A549 treated with AZD9567 at 1 μM for 4 hours (cell line): Measurements from ENCODE around the gene BOLL. TPM values are rescaled to one million over a fixed set of nuclear protein-coding genes. Genes with fewer than 3 reads are reported as not detected.

Experiments used
- total RNA-seq: library from RNA; stranded (reverse); fragments of 200-300 nt; extraction: Qiagen RNA extraction; gene quantifications from 5 replicates; pipeline ENCODE4 v1.2.3, GENCODE V29; 2022; ENCODE audit not compliant: insufficient read depth

Gene BOLL
- total RNA-seq = not detected in 5 replicates

DNA sequence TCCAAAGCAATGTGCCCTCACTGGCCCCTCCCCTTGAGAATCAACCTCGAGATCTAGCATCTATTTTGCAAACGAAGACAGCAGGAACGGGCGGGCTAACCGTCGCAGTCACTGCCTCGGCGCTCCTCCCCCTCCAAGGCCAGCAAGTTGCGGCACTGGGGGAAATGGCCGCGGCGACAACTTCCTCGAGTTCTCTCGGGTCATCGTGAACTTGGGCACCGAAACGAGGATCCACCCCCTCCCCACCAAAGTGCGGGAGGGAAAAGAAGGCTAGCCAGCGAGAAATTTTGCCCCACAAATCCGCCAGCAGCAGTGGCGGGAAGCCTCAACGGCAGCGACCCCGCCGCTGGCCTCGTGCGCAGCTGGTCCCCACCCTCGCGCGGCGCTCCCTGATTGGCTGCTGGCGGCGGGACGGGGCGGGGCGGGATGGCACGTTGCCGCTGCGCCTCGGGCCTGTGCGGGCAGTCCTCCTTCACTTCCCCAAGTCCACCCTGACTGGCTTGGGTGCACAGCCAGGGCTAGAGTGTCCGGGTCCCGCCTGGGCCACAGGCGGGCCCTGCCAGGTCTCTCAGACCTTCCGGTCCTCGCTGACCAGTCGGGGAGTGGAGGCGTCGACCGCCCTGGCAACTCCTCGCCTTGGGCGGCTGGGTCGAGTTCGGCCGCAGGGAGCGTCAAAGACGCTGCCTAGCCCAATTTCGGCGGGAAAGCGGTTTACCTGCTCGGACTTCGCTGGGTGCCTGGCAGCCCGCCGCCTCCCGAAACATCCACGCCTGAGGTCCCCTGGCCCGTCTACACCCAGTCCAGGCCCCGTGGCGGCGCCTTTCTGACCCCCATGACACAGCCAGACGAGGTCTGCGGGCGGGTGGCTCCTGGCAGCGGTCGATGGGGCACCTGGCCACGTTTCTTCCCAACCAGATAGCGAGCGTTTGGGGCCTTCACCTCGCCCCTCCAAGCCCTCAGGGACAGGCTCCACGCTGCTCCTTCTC lies at the start of gene BOLL:
Gene BOLL (minus strand): TSS at position 364 of the 986 bp plus-strand sequence. CDS start 3,469 bp downstream, outside the sequence.

DNA sequence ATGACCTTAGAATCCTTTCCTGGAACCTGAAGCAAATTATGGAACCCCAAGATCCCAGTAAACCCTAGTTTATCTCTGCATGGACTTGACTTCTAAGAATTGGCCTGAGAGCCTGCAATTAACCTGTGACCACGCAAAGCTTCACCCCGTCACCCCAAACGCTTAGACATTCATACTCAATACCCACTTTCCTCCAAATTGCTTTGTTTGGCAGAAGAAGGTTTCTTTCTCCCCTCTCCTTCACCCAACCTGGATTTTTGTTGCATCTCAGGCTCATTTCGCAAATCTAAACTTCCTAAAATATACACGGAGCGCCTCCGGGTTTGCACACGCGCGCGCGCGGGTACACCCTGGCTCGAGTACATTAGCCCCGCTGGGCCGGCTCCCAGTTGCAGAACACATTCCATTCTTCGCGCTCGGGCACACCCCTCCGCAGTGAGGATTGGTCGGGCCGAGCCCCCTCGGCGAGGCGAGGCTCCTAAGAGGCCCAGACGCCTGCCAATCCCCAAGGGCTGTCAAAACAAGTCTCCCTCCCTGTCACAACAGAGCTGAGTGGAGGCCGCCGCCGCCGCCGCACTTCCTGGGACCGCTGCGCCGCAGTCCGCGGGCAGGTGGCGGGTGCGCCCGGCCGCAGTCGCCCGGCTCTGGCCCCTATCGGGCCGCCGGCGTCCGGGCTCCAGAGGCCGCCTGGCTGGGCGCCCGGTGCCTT lies 19.1 kb upstream of the BOLL start, which contains the start of gene PLCL1:
Gene PLCL1 (plus strand): TSS at position 545 of the 709 bp plus-strand sequence.

DNA sequence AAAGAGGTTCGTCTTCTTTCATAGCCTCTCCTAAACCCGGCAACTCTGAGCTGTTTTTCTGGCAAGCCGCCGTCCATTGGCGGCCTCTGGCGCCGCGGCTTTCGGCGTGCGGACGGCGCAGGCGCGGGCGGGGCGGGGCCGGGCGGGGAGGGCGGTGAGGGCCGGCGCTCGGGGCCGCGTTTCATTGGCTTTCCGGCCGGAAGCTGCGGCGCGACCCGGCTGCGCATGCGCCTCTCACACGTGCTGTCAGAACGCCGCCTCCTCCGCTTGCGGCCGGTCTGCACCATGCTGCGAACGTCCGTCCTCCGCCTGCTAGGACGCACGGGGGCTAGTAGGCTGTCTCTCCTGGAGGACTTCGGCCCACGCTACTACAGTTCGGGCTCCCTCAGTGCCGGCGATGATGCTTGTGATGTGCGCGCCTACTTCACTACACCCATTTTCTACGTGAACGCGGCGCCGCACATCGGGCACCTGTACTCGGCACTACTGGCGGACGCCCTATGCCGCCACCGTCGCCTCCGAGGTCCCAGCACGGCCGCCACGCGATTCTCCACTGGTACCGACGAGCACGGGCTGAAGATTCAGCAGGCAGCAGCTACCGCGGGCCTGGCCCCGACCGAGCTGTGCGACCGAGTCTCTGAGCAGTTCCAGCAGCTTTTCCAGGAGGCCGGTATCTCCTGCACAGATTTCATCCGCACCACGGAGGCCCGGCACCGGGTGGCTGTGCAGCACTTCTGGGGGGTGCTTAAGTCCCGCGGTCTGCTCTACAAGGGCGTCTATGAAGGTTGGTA lies 79.8 kb downstream of the BOLL start, which contains the start of gene MARS2:
Gene MARS2 (plus strand): TSS at position 249 of the 791 bp plus-strand sequence. CDS start 37 bp downstream, at position 286.

Other genes with a start within 250 kb of the BOLL start
- 0.02 TPM in 1 of 5 replicates, not detected in the others for gene RFTN2, start 109.7 kb downstream of the BOLL start, total RNA-seq
- gene MARS2, start 80.0 kb downstream of the BOLL start, total RNA-seq = 13.3 to 14.3 TPM (median 13.7 TPM) in 5 replicates
- 0.02 TPM in 1 of 5 replicates, not detected in the others for gene PLCL1, start 19.3 kb upstream of the BOLL start, total RNA-seq